BLaER1 (cell line): ENCODE results near the gene MBD3.

ENCODE experiments used
- H3K27ac ChIP-seq: shearing (Covaris generic); formaldehyde crosslinking; 2 replicates; pipeline ENCODE4 v1.8.1; 2022
- H3K27me3 ChIP-seq: shearing (Covaris generic); formaldehyde crosslinking; 2 replicates; pipeline ENCODE4 v1.8.1; 2022
- H3K36me3 ChIP-seq: shearing (Covaris generic); formaldehyde crosslinking; 2 replicates; pipeline ENCODE4 v1.8.1; 2022
- H3K4me1 ChIP-seq: shearing (Covaris generic); formaldehyde crosslinking; 2 replicates; pipeline ENCODE4 v1.8.1; 2022
- H3K4me2 ChIP-seq: shearing (Covaris generic); formaldehyde crosslinking; 2 replicates; pipeline ENCODE4 v1.8.1; 2022
- H3K4me3 ChIP-seq: shearing (Covaris generic); formaldehyde crosslinking; 2 replicates; pipeline ENCODE4 v1.8.1; 2022
- H3K9ac ChIP-seq: shearing (Covaris generic); formaldehyde crosslinking; 2 replicates; pipeline ENCODE4 v1.8.1; 2022
- H3K9me3 ChIP-seq: shearing (Covaris generic); formaldehyde crosslinking; 2 replicates; pipeline ENCODE4 v1.8.1; 2022
- H4K20me1 ChIP-seq: shearing (Covaris generic); formaldehyde crosslinking; 2 replicates; pipeline ENCODE4 v1.8.1; 2022
- Cebpa-rat ChIP-seq: shearing (Covaris generic); IDR thresholded peaks from 2 replicates; pipeline ENCODE4 v1.8.1; 2022

MBD3 gene

GRCh38 chr19:1575323-1576241 is 17.1 kb downstream of the MBD3 start:
- Histone ChIP-seq H3K9me3 (no peaks in the 10 kb centered on the region), H3K36me3 (peaks cover 67% of the 10 kb centered on the region), H3K4me2 (no peak overlapping the region), H4K20me1 (peaks cover 65% of the 10 kb centered on the region), H3K9ac (no peak overlapping the region), H3K4me1 (peaks cover 10% of the 10 kb centered on the region), H3K27ac (no peak overlapping the region), H3K4me3 (no peak overlapping the region), H3K27me3 (no peaks in the 10 kb centered on the region)
- no peak for TF ChIP-seq Cebpa-rat

GRCh38 chr19:1574354-1575136 is 18.1 kb downstream of the MBD3 start:
- Histone ChIP-seq H3K4me3 (no peak overlapping the region), H3K36me3 (peaks cover 57% of the 10 kb centered on the region), H3K27ac (no peak overlapping the region), H3K9ac (no peak overlapping the region), H3K9me3 (no peaks in the 10 kb centered on the region), H3K4me2 (no peak overlapping the region), H4K20me1 (peaks cover 54% of the 10 kb centered on the region), H3K27me3 (no peaks in the 10 kb centered on the region), H3K4me1 (peaks cover 20% of the 10 kb centered on the region)
- no peak for TF ChIP-seq Cebpa-rat

- H3K27ac ChIP-seq: no peak overlapping the region
- H3K4me3 ChIP-seq: no peak overlapping the region
- no peak for TF ChIP-seq Cebpa-rat
- no peak overlapping the region for H3K4me2 ChIP-seq
- H3K27me3 ChIP-seq: no peaks in the 10 kb centered on the region
- H3K9ac ChIP-seq: no peak overlapping the region
- peaks cover 33% of the 10 kb centered on the region for H3K4me1 ChIP-seq
- H4K20me1 ChIP-seq: peaks cover 37% of the 10 kb centered on the region
- H3K9me3 ChIP-seq: no peaks in the 10 kb centered on the region
- peaks cover 39% of the 10 kb centered on the region for H3K36me3 ChIP-seq
Observed at GRCh38 chr19:1572795-1573194, 19.9 kb downstream of the MBD3 start.

- no peak for TF ChIP-seq Cebpa-rat
- Histone ChIP-seq H3K27me3 (no peaks in the 10 kb centered on the region), H4K20me1 (peaks cover 32% of the 10 kb centered on the region), H3K9me3 (no peaks in the 10 kb centered on the region), H3K36me3 (peaks cover 25% of the 10 kb centered on the region), H3K4me1 (peaks cover 33% of the 10 kb centered on the region), H3K4me3 (no peak overlapping the region), H3K27ac (no peak overlapping the region), H3K4me2 (no peak overlapping the region), H3K9ac (no peak overlapping the region)
Observed at GRCh38 chr19:1571358-1571757, 21.3 kb downstream of the MBD3 start.

GRCh38 chr19:1570836-1571235 is 21.8 kb downstream of the MBD3 start:
- Histone ChIP-seq H3K4me1 (peaks cover 38% of the 10 kb centered on the region), H3K4me2 (no peak overlapping the region), H3K4me3 (no peak overlapping the region), H3K27ac (no peak overlapping the region), H4K20me1 (peaks cover 32% of the 10 kb centered on the region), H3K9ac (no peak overlapping the region), H3K27me3 (no peaks in the 10 kb centered on the region), H3K9me3 (no peaks in the 10 kb centered on the region), H3K36me3 (peaks cover 21% of the 10 kb centered on the region)
- no peak for TF ChIP-seq Cebpa-rat

DNA sequence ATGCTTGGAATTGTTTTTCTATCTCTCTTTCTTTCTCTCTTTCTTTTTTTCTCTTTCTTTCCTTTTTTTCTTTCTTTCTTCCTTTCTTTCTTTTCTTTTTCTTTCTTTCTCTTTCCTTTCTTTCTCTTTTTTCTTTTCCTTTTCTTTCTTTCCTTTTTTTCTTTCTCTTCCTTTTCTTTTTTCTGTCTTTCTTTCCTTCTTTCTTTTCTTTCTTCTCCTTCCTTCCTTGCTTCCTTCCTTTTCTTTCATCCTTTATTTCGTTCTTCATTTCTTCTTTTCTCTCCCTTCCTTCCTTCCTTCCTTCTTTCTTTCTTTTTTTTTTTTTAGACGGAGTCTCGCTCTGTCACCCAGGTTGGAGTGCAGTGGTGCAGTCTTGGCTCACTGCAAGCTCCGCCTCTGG is 22.7 kb downstream of the MBD3 start:
- Histone ChIP-seq H3K27ac (no peak overlapping the region; the same call in 1 of the 2 replicates), H3K4me2 (peak overlapping the region; percentile 85), H3K36me3 (peaks cover 19% of the 10 kb centered on the region; the same call in 1 of the 2 replicates), H3K9me3 (no peaks in the 10 kb centered on the region), H3K9ac (no peak overlapping the region), H3K27me3 (no peaks in the 10 kb centered on the region), H4K20me1 (peaks cover 32% of the 10 kb centered on the region), H3K4me1 (peaks cover 46% of the 10 kb centered on the region), H3K4me3 (no peak overlapping the region)
- TF ChIP-seq Cebpa-rat: no peak

DNA sequence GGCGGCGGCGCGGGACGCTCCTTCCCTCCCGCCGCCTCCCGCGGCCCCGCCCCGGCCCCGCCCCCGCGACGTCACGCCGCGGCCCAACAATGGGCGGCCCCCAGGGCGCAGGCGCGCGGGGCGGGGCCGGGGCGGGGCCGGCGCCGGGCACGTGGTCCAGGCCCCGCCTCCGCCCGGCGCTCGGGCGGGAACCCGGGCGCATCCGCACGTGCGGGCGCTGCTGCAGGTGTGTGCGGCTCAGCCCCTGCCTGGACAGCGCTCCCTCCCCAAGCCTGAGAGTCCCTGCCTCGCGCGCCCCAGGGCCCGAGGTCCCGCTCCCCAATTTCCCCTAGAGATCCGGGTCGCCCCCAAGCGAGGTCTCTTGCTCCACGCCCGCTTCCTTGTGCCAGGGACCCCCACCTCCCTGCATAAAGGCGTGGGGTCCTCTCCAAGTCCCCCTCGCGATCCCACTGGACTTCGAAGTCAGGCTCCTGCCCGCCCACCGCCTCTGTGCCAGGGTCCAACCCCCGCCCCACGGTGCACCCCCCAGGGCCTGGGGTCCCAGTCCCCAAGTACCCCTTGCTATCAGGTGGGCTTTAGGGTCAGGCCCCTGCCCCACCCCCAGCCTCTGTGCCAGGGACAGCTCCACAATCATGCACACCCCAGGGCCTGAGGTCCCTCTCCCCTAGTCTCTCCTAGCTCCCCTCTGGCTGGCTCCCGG is 24.2 kb downstream of the MBD3 start, which contains the start of gene MEX3D:
MEX3D (minus strand) TSS at position 6 of the 700 bp plus-strand sequence. CDS start 267 bp downstream, outside the sequence.
- H3K27ac ChIP-seq: peak within 1 kb of the TSS; percentile 95
- peak within 1 kb of the TSS; percentile 98 for H3K4me3 ChIP-seq
- peaks cover 54% of the 10 kb centered on the region for H3K4me1 ChIP-seq
- H3K4me2 ChIP-seq: peak within 1 kb of the TSS; percentile 95
- peak within 1 kb of the TSS; percentile 99 for H3K9ac ChIP-seq
- H4K20me1 ChIP-seq: peaks cover 38% of the 10 kb centered on the region
- H3K9me3 ChIP-seq: no peaks in the 10 kb centered on the region
- no peak for TF ChIP-seq Cebpa-rat
- no peaks in the 10 kb centered on the region for H3K27me3 ChIP-seq
- peaks cover 23% of the 10 kb centered on the region for H3K36me3 ChIP-seq

GRCh38 chr19:1567848-1568227 is 24.8 kb downstream of the MBD3 start:
- Histone ChIP-seq H3K9me3 (no peaks in the 10 kb centered on the region), H3K9ac (peak overlapping the region; percentile 99), H3K4me1 (peaks cover 58% of the 10 kb centered on the region), H4K20me1 (peaks cover 44% of the 10 kb centered on the region), H3K27ac (peak overlapping the region; percentile 95), H3K27me3 (no peaks in the 10 kb centered on the region), H3K4me2 (peak overlapping the region; percentile 95), H3K4me3 (peak overlapping the region; percentile 98), H3K36me3 (peaks cover 29% of the 10 kb centered on the region)
- TF ChIP-seq Cebpa-rat: no peak

DNA sequence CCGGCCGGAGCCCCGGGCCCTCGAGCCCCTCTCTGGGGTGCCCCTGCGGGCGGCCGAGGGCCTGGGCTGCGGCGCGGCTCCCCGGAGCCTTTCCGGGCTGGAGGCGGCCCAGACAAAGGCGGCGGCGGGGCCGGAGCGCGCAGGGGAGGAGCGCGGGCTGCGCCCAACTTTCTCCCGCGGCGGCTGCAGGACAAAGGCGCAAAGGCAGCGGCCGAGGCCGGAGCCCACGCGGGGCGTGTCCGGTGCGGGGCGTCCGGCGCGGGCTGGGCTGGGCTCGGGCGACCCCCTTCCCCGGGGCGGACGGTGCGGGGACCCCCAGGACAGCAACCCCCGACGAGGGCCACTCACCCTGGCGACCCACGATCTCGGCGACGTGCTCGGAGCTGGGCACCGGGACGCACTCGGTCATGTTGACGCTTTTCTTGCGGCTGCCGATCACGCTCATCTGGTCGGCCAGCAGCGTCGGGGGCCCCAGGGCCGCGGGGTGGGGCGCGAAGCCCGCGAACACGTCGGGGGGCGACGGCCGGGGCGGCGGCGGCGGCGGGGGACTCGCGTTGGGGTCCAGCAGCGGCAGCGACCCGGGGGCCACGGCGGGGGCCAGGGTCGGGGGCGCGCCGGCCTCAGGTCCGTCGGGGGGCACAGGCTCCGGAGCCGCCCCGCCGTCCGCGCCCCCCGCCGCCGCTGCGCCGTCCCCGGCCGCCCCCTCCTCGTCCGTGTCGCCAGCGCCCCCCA is 25.4 kb downstream of the MBD3 start:
- Histone ChIP-seq H3K27ac (peak overlapping the region; percentile 95), H4K20me1 (peaks cover 50% of the 10 kb centered on the region), H3K4me1 (peaks cover 58% of the 10 kb centered on the region), H3K9me3 (no peaks in the 10 kb centered on the region), H3K4me3 (peak overlapping the region; percentile 98), H3K9ac (peak overlapping the region; percentile 99), H3K36me3 (peaks cover 35% of the 10 kb centered on the region), H3K4me2 (peak overlapping the region; percentile 95), H3K27me3 (no peaks in the 10 kb centered on the region)
- TF ChIP-seq Cebpa-rat: no peak
